Uterus (tissue), 4 donors: ENCODE measurements around the gene BMP5. TPM values are rescaled to one million over a fixed set of nuclear protein-coding genes. Genes with fewer than 3 reads are reported as not detected.

Experiments
- DNase-seq, 2 donors: peaks; one replicate each; pipeline ENCODE4 v3.0.0-alpha.2; 2019 to 2020
- H3K27ac ChIP-seq, 2 donors: fragments of 200-600 bp; sonication (generic); 1 replicate in 1 of 2; 2 replicates in 1 of 2; pipeline ENCODE4 v1.5.1; 2016 to 2018
- H3K27me3 ChIP-seq, 2 donors: fragments of 200-600 bp; sonication (generic); one replicate each; pipeline ENCODE4 v1.5.1; 2018 to 2019; ENCODE audit warnings: control low read depth in 1 of 2
- H3K36me3 ChIP-seq, 2 donors: fragments of 200-600 bp; sonication (generic); one replicate each; pipeline ENCODE4 v1.5.1; 2019; ENCODE audit warnings: control low read depth in 1 of 2
- H3K4me1 ChIP-seq, 2 donors: fragments of 200-600 bp; sonication (generic); one replicate each; pipeline ENCODE4 v1.5.1; 2018 to 2019; ENCODE audit warnings: control low read depth in 1 of 2
- H3K4me3 ChIP-seq, 2 donors: fragments of 200-600 bp; sonication (generic); 1 replicate in 1 of 2; 2 replicates in 1 of 2; pipeline ENCODE4 v1.5.1; 2018 to 2019; ENCODE audit warnings: mild to moderate bottlenecking in 1 of 2
- H3K9me3 ChIP-seq, 2 donors: fragments of 200-600 bp; sonication (generic); one replicate each; pipeline ENCODE4 v1.5.1; 2019; ENCODE audit warnings: control low read depth in 1 of 2
- CTCF ChIP-seq, 4 experiments: fragments of 200-600 bp in 2 of 4; fragments of 450-650 bp in 2 of 4; sonication (generic) in 2 of 4; IDR thresholded peaks; one replicate each; pipeline ENCODE4 v1.5.1; 2016 to 2019; ENCODE audit warnings: antibody characterized with exemption in 4 of 4, mild to moderate bottlenecking in 2 of 4, moderate library complexity in 1 of 4
- POLR2A ChIP-seq, 2 donors: fragments of 450-650 bp; IDR thresholded peaks; one replicate each; pipeline ENCODE4 v1.6.1; 2016; ENCODE audit warnings: antibody characterized with exemption in 2 of 2, mild to moderate bottlenecking in 1 of 2, moderate library complexity in 1 of 2
- intact Hi-C: fragments of 100-400 bp; cut with DNase I; formaldehyde crosslinking; loops from one replicate; pipeline ENCODE4 v1.15.1; 2023; ENCODE audit warnings: low total_unique reads
- total RNA-seq, 4 donors: library from RNA; depleted of rRNA in 3 of 4; stranded (reverse); fragments of >200 nt in 3 of 4; gene quantifications; one replicate each; pipeline versions ENCODE4 v1.1.0 to v1.2.4, GENCODE V29; 2014 to 2023
- donor health status: DM: yes; HTN: yes; CAD: no.

The BMP5 gene
- total RNA-seq, 4 donors from 2014 or later: 0.41 TPM; not detected in 3

- DNase-seq: no peak
- Histone ChIP-seq H3K4me1 (no peaks in the 10 kb centered on the region), H3K9me3 (no peaks in the 10 kb centered on the region), H3K4me3 (no peak overlapping the region), H3K36me3 (no peaks in the 10 kb centered on the region), H3K27ac (no peak overlapping the region), H3K27me3 (no peaks in the 10 kb centered on the region)
- TF ChIP-seq CTCF (IDR thresholded peaks at IDR 0.05) (no peak), POLR2A (IDR thresholded peaks at IDR 0.05) (no peak)
- intact Hi-C loops: no loop called here
Measured at GRCh38 chr6:55812509-55812908, 62.9 kb downstream of the BMP5 start.

- Histone ChIP-seq H3K27ac (no peak overlapping the region), H3K27me3 (no peaks in the 10 kb centered on the region), H3K4me3 (no peak overlapping the region), H3K4me1 (no peaks in the 10 kb centered on the region), H3K36me3 (no peaks in the 10 kb centered on the region), H3K9me3 (no peaks in the 10 kb centered on the region)
- DNase-seq: no peak
- intact Hi-C loops: no loop called here
- TF ChIP-seq POLR2A (IDR thresholded peaks at IDR 0.05) (no peak), CTCF (IDR thresholded peaks at IDR 0.05) (no peak)
Measured at GRCh38 chr6:55811074-55811473, 64.3 kb downstream of the BMP5 start.

- no peak for TF ChIP-seq POLR2A (IDR thresholded peaks at IDR 0.05)
- TF ChIP-seq CTCF (IDR thresholded peaks at IDR 0.05): no peak
- Histone ChIP-seq H3K27me3 (no peaks in the 10 kb centered on the region), H3K36me3 (no peaks in the 10 kb centered on the region), H3K27ac (no peak overlapping the region), H3K4me1 (no peaks in the 10 kb centered on the region), H3K4me3 (no peak overlapping the region), H3K9me3 (no peaks in the 10 kb centered on the region)
- no peak for DNase-seq
- intact Hi-C loops: no loop called here
Measured at GRCh38 chr6:55802259-55802658, 73.1 kb downstream of the BMP5 start.

- Histone ChIP-seq H3K4me3 (no peak overlapping the region), H3K9me3 (no peaks in the 10 kb centered on the region), H3K27me3 (no peaks in the 10 kb centered on the region), H3K4me1 (no peaks in the 10 kb centered on the region), H3K36me3 (no peaks in the 10 kb centered on the region), H3K27ac (no peak overlapping the region)
- intact Hi-C loops: no loop called here
- TF ChIP-seq POLR2A (IDR thresholded peaks at IDR 0.05) (no peak), CTCF (IDR thresholded peaks at IDR 0.05) (no peak)
- DNase-seq: no peak
Measured at GRCh38 chr6:55798571-55798970, 76.8 kb downstream of the BMP5 start.

DNA sequence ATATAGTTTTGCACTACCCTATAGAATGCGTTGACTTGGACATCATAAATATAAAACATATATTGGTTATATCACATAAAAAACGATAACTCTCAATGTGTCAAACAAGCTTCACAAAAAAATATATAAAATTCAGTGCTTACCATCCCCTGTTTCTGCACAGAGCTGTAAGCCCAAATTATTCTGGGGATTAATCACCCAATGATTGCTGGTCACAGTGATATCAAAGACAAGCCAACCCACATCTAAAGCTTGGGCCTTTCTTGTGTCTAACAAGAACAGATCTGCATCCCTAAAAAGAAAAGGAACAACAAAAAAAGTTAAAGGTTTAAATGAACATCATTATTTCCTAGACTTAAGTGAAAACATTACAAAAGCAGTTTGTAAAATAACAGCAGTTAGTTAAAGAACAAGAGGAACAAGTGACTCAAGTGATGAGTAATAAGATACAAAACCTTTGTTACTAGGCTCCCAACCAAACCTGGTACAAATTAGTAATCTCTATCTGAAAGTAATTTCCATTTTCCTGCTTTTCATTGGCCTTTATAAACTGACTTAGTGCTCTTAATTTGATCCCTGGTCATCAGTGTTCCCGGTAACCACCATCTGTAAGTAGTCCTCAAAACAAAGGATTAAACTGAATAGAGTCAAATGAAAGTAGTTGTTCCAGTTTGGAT, 81.1 kb downstream of the BMP5 start:
- no peak overlapping the region for H3K4me3 ChIP-seq
- no peak for DNase-seq
- intact Hi-C loops: no loop called here
- H3K27ac ChIP-seq: no peak overlapping the region
- TF ChIP-seq CTCF (IDR thresholded peaks at IDR 0.05) (no peak), POLR2A (IDR thresholded peaks at IDR 0.05) (no peak)
- no peaks in the 10 kb centered on the region for H3K9me3 ChIP-seq
- no peaks in the 10 kb centered on the region for H3K36me3 ChIP-seq
- H3K27me3 ChIP-seq: no peaks in the 10 kb centered on the region
- no peaks in the 10 kb centered on the region for H3K4me1 ChIP-seq
